Smooth muscle cell of the brain vasculature (primary cell): ENCODE measurements around the gene FIG4.
"Not testable (repeated sequence)": the region's sequence is repeated elsewhere in the genome, so short reads cannot be mapped to it uniquely, and the experiment has no call there.

Experiments used
- DNase-seq: peaks from one replicate; pipeline ENCODE4 v3.0.0-alpha.2; 2012; ENCODE audit warnings: low read depth, low spot score

Gene FIG4

DNA sequence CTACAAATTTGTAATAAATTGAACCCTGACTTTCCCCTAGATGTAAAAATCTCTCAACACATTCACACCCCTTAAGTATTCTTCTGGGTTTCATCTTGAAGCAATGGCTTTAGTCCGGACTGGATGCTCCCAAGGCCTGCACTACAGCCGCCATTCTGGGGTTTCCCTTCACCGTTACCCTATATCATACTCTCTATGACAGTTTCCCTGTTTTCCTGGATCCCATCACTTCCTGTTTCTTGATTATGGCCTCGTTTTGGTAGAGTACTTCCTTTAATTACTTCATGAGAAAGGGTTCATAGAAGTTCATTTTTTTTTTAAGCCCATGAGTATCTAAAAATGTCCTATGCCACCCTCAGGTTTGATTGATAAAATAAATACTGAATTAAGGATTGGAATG is 11.7 kb downstream of the FIG4 start:
- DNase-seq, result no peak

DNA sequence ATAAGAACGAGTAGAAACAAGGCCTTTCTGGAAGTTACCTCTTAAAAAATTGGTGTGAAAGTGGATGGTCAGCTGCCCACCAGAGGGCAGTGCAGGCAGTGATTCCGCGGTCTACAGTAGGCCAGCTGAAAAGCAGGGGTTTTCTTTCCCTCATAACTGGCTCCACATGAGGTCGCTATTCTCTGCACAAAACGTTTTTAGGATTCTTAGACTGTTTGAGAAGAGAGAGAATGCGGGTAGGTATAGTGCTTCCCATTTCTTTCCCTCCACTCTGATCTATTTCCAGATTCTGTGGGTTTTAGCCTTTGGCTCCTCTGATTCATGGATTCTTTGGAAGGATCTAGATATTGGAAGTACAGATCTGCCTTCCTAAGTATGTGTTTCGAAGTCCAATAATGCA is 14.2 kb downstream of the FIG4 start:
- peak; percentile 78 for DNase-seq

DNA sequence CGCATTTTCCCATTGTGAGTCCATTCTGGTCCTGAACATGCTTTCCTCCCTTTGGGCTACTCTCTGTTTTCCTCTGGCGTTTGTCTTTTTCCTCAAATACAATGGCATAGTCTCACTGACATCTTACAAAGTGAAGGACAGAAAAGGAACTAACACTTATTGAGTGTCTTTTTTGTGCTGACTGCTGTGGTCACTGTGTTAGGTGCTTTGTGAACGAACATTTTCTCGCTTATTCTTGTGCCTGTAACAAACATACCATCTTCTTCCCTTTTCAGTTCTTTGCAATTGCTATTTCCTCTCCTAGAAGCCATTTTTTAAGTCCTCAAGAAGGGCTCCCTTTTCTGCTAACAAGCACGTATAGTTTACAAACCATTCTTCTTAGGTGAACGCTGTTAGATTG is 15.4 kb downstream of the FIG4 start:
- DNase-seq, result no peak

DNA sequence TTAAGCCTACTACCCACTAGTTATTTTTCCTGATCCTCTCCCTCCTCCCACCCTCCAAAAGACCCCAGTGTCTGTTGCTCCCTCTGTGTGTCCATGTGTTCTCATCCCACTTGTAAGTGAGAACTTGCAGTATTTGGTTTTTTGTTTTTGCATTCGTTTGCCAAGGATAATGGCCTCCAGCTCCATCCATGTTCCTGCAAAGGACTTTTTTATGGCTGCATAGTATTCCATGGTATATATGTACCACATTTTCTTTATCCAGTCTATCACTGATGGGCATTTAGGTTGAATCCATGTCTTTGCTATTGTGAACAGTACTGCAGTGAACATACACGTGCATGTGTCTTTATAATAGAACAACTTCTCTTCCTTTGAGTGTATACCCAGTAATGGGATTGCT is 17.0 kb downstream of the FIG4 start:
- not testable (repeated sequence) for DNase-seq

DNA sequence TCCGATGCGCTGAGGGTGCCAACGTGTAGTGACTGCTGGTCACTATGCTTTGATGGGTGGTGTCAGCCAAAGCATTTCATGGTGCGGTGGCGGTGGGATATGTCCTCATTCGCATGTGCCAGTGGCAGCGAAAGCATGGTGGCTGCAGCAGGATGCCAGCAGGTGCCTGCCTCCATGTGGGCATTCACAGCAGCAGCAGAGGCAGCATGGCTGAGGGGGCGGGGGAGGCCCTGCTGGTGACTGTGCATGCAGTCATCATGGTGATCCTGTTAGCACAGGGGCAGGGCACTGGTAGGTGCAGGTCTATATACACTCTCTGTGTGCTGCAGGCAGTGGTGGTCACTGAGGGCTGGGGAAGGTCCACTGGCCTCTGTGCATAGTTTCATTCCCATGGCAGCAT is 22.0 kb downstream of the FIG4 start:
- no peak for DNase-seq

DNA sequence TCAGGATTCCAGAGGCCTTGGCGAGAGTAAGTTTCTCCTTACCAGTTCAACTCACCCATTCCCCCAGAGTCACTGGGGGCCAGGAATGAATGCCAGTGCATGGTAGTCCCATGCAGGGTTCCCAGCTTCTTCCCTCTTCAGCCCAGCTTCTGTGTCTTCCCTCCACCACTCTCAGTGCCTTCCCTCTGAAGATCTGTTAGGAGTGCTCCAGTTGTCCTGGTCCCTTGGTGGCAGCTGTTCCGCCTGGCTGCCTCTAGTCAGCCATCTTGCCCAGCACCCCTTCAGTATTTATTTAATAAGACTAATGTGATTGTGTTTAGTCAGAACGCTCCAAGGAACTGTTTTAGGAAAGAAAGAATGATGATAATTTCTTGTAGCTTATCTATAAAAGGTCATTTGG is 23.1 kb downstream of the FIG4 start:
- DNase-seq, result no peak

DNA sequence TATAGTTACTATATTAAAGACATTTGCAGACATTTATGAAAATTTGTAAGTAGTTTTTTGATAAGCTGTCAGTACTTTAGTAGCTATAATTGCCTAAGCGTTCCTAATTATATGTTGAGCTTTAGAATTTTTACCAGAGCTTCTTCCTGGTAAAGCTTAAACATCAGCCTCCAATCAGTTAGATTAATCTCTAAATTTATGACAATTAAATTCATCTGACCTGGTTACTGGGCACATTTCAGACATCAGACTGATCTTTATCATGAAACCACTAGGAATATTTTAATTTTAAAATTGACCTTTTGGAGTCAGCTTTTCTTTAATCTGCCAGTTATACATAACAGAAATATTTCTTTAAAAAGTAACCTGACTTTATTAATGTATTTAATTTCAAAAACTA is 23.5 kb downstream of the FIG4 start:
- DNase-seq, result no peak

DNA sequence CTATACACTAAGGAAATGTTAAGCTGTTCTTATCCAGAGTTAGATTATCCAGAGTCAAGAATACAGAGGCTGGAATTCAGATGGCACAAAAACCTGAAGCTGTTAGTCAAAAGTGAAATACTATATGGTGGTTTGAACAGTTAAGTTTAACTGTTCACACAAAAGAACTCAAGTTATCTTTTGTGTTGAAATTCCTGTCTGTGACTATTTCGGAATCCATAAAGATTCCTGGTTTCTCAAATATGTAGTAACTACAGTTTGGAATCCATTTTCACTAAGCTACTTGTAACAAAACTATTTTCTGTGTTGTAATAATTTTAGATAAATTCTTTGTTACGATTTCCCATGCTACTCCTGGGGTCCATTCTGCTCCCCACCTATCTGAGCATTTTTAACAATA is 24.5 kb downstream of the FIG4 start:
- DNase-seq, result no peak

DNA sequence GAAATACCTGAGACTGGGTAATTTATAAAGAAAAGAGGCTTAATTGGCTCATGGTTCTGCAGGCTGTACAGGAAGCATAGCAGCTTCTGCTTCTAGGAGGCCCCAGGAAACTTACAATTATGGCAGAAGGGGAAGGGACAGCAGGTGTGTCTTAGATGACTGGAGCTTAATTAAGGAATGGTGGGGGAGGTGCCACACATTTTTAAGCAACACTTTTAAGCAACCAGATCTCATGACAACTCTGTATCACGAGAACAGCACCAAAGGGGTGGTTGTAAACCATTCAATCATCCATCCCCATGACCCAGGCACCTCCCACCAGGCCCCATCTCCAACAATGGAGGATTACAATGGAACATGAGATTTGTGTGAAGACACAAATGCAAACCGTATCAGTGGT is 26.9 kb downstream of the FIG4 start:
- no peak for DNase-seq

DNA sequence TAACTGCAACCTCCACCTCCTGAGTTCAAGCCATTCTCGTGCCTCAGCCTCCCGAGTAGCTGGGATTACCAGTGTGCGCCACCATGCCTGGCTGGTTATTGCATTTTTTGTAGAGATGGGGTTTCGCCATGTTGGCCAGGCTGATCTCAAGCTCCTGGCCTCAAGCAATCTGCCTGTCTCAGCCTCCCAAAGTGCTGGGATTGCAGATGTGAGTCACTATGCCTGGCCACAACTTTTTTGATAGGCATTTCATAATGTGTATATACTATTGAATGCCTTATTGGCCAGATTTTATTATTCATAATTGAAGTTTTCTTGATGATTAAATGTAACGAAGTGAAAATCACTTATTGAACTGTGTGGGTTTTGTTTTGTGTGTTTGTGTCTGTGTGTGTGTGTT is 27.9 kb downstream of the FIG4 start:
- no peak for DNase-seq

DNA sequence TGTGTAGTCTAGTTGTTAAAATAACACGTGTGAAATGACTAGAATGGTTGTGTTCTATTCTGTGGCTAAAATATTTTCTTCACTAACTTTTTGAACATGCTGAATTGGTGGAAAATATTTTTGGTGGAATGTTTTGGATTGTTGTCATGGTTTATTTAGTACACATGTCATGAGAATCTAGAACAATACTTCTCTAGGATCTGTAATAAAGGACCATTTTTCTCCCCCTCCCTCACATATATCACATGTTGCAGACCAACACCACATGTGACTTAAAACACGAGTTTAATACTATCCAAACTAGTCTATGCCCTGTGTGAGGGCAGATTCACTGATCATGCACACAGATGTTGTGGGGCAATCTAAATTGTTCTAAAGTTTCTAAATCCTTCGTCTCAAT is 29.2 kb downstream of the FIG4 start:
- no peak for DNase-seq

DNA sequence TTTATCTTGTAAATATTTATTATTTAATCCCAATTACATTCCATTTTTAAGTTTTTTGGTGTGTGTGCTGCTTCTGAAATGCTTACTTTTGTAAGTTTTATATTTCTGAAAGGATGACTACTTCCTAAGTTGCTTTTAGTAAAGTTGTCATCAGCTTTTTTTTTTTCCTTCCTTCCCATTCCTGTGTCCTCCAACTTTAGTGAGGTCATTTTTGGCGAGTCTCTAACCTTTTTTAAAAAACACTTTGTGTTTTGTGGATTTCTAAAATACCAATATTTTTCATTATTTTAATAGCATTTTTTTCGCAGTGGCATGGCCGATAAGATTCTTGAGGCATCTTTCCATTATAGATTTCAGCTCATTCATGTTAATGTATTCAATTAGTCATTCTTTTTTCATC is 30.9 kb downstream of the FIG4 start:
- DNase-seq, result no peak

DNA sequence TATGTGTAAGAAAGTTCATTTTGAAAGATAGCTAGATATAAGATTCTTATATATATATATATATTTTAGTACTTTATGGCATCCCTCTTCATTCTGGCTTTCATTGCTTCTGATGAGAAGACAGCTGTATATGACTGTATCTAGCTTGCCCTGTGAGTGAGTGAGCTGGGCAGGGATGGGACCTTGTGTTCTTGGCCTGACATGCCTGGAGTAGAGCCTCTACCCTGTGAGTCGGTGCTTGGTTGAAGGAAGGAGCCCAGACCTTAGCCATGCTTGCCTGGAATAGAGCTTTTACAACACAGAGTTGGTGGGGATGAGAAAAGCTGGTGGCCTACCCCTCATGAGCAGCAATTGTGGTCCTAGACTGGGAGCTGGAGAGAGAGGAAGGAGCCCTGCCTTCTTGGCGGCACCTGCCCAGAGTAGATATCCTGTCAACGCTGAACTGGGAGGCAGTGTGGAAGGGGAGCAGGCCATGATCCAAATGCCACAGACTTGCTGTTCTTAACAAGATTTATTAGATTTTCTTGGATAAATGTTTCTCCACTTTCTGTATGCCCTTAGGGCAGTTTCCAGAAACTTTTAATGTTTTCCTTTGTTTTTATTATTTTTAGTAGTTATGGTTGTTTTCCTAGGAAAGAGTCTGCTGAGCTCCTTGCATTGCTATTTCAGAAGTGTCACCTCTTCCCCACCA is 31.6 kb downstream of the FIG4 start:
- DNase-seq, result no peak

DNA sequence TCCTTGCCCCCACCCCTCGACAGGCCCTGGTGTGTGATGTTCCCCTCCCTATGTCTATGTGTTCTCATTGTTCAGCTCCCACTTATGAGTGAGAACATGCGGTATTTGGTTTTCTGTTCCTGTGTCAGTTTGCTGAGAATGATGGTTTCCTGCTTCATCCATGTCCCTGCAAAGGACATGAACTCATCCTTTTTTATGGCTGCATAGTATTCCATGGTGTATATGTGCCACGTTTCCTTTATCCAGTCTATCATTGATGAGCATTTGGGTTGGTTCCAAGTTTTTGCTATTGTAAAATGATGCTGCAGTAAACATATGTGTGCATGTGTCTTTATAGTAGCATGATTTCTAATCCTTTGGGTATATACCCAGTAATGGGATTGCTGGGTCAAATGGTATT is 34.2 kb downstream of the FIG4 start:
- not testable (repeated sequence) for DNase-seq

DNA sequence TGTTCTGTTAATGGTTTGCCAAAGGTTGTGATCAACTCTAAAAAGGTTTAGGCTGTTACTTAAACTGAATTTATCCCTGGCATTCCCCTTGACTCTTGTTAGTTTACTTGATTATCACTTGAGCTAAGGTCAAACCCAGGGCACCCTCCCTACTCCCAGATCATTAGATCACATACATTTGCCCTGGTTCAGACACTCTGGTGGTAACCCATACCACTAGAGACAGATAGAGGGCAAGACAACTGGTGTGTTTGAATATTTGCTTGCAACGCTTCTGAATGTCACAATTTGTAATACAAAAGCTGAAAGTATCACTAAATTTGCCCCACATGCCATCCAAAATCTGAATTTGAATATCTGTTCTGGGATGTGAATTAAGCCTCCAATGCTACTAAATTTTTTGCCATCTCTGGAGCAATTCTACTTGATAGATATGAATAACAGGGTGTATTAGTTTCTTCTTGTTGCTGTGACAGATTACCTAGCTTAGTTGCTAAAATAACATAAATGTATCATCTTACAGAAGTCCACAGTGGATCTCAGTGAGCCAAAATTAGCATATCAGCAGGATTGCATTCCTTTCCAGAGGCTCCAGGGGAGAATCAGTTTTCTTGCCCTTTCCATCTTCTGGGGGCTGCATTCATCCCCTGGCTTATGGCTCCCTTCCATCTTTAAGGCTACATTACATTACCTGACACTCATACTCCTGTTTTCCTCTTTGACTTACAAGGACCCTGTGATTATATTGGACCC is 45.4 kb downstream of the FIG4 start:
- no peak for DNase-seq

DNA sequence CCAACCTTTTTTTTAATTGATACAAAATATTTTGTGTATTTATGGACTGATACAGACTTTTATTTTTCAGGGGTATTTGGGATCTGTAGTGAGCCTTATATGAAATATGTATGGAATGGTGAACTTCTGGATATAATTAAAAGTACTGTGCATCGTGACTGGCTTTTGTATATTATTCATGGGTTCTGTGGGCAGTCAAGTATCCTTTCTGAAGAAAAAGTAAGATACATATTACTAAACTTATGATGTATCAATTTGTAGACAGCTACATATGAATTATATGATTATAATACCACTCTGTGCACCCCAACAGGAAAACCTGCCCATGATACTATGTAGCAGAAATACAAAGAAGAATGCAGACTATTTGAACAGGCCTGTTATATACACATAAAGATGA is 47.2 kb downstream of the FIG4 start:
- DNase-seq, result no peak

DNA sequence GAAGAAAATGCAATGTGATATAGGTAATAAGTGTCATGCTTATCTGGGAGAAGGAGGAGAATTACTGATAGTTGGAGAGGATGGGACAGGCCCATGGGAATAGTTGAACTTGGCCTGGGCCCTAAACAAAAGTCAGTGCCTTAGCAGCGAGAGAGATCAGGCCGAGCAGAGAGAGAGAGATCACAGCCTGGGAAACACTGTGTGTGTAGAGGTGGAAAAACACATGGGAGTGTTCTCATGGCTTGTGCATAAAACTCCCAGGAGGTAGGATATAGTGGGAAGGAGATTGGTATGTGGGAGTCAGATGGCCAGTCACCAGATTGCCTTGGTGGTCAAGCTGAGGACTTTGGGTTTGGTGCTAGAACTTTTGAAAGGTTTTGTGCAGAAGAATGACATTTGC is 47.6 kb downstream of the FIG4 start:
- no peak for DNase-seq

DNA sequence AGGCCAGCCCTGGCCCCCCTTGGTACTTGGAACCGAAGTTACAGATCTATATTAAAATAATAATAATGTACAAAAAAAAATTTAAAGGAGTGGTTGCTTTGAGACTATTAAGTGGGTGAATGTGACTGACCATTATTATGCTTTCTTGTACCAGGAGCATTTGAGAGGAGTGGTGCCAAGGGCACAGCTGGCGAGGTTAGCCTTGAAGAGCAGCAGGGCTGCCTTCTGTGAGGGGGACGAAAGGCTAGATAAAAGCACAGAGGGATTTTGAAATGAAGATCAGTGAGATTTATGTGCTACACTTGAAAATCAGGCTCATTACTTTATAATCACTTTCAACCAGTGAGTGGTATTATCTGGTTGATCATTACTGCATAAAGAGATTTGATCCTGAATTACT is 48.6 kb downstream of the FIG4 start:
- no peak for DNase-seq

DNA sequence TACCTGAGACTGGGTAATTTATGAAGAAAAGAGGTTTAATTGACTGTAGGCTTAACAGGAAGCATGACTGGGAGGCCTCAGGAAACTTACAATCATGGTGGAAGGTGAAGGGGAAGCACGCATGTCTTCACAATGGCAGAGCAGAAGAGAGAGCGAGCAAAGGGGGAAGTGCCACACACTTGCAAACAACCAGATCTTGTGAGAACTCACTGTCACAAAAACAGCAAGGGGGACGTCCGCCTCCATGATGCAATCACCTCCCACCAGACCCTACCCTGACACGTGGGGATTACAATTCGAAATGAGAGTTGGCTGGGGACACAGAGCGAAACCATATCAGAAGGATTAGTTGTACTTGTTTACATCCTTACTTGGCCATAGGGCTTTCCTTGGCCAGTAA is 49.7 kb downstream of the FIG4 start:
- no peak for DNase-seq

DNA sequence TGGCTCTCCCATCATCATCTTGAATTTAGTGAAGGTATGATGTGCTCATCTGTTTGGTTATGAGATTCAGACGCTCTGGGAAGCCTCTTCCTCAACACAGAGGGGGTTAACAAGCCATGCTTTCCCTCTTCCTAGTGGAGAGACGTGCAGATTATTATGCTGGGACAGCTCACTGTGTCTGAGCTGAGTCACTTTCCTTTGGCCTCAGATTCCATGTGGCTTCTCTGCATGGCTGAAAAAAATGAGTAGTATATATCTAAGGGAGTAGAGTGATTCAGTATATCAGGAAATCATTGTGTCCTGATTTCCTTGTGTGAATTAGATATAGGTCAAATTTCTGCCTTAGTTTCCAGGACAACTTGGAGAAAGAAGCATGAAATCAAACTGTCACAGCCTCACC is 52.6 kb downstream of the FIG4 start:
- peak; percentile 45 for DNase-seq

DNA sequence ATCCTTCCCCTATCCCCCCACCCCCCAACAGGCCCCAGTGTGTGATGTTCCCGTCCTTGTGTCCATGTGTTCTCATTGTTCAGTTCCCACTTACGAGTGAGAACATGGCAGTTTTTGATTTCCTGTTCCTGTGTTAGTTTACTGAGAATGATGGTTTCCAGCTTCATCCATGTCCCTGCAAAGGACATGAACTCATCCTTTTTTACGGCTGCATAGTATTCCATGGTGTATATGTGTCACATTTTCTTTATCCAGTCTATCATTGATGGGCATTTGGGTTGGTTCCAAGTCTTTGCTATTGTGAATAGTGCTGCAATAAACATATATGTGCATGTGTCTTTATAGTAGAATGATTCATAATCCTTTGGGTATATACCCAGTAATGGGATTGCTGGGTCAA is 53.7 kb downstream of the FIG4 start:
- not testable (repeated sequence) for DNase-seq

DNA sequence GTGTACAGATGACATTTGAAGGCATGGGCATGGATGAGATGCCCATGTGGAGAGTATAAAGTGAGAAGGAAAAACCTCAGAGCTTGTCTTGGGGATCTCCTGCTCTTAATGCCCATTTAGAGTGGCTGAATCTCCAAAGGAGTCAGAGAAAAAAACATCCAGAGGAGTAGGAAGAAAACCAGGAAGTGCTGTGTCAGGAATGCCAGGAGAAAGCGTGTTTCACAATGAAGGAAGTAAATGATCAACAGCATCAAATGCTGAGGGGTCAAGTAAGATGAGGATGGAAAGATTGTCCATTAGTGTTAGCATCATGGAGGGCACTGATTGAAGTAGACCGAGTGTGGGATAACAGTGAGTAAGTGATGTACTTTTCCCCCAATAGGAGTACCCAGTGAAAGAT is 56.1 kb downstream of the FIG4 start:
- no peak for DNase-seq

DNA sequence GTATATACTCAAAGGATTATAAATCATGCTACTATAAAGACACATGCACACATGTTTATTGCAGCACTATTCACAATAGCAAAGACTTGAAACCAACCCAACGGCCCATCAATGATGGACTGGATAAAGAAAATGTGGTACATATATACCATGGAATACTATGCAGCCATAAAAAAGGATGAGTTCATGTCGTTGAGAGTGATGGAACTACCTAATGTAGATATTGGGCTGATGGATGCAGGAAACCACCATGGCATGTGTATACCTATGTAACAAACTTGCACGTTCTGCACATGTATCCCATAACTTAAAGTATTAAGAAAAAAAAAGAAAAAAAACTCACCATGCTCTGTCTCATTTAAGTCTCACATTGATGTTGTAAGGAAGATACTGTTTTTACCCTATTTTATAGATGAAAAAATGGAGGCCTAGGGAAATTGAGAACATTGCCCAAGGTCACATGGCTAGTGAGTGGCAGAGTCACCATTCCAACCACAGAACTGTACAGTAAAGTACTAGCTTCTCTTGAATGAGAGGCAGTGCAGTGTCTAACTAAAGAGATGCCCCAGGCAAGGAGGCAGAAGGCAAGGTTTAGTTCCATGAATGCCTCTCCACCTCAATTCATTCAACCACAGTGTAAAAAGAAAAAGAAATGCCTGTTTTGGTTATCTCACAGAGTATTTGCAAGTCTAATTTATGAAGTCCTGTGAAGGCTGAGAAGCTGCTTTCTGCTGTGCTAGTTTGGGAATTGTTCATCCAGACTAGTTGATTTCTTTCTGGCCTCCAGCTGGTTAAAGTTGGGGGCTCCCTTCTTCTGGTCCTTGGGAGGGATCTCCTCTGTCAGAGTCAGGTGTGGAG is 68.2 kb downstream of the FIG4 start:
- no peak for DNase-seq
